HL-60 (cell line): ENCODE results near the gene KLF16.

Source experiments
- DNase-seq, 2 experiments: peaks; one replicate each; pipeline ENCODE4 v3.0.0-alpha.2; 2010 to 2020; ENCODE audit warnings: low read depth in 1 of 2, low spot score in 1 of 2
- H3K27ac ChIP-seq: fragments of 250-450 bp; sonication (Bioruptor Pico); replicated peaks from 2 replicates; pipeline ENCODE4 v1.5.1; 2020; ENCODE audit warnings: mild to moderate bottlenecking, moderate library complexity
- H3K27me3 ChIP-seq: fragments of 250-450 bp; sonication (Bioruptor Pico); 2 replicates; pipeline ENCODE4 v1.5.1; 2021; ENCODE audit warnings: mild to moderate bottlenecking, moderate library complexity; ENCODE audit not compliant: insufficient read depth, poor library complexity, severe bottlenecking
- H3K4me3 ChIP-seq: replicated peaks from 2 replicates; pipeline ENCODE4 v1.5.1; 2011; ENCODE audit warnings: mild to moderate bottlenecking, control low read depth, low read length; ENCODE audit not compliant: insufficient read depth
- GABPA ChIP-seq: IDR thresholded peaks from 2 replicates; pipeline ENCODE4 v1.6.1; 2012; ENCODE audit warnings: low read depth
- POLR2AphosphoS5 ChIP-seq: IDR thresholded peaks from 2 replicates; pipeline ENCODE4 v1.6.1; 2012; ENCODE audit warnings: low read depth
- SPI1 ChIP-seq: IDR thresholded peaks from 2 replicates; pipeline ENCODE4 v1.6.1; 2012; ENCODE audit warnings: low read depth, mild to moderate bottlenecking, borderline replicate concordance
- TF ChIP-seq, protein P1 (sequence below): IDR thresholded peaks from one replicate; pipeline ENCODE4 v1.5.1; 2011; ENCODE audit warnings: low read length, control low read depth, inconsistent platforms; ENCODE audit not compliant: insufficient read depth
- TF ChIP-seq, protein P2 (sequence below): IDR thresholded peaks from 2 replicates; pipeline ENCODE4 v1.6.1; 2012; ENCODE audit warnings: low read depth; ENCODE audit not compliant: insufficient replicate concordance

The KLF16 gene

DNA sequence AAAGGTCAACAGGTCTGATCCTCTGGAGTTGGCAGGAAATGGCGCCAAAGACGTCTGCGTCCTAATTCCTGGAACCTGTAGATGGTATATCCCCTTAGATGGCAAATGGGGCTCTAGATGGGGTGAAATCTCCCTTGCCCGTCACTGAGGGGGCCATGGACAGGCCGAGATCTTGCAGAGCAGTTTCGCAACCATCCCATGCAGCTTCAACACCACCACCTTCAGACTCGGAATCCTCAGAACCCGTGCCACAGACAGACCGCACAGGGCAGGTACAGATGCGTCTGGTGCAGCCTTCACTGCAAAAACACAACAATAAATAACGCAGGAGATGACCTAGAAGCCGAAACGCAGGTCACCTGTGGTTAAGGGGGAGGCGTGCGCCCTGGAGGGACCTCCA, 32.8 kb downstream of the KLF16 start:
- TF ChIP-seq GABPA (no peak), SPI1 (no peak)
- H3K4me3 ChIP-seq = no peak overlapping the region
- H3K27ac ChIP-seq = no peak overlapping the region
- no peaks in the 10 kb centered on the region for H3K27me3 ChIP-seq
- DNase-seq = no peak

DNA sequence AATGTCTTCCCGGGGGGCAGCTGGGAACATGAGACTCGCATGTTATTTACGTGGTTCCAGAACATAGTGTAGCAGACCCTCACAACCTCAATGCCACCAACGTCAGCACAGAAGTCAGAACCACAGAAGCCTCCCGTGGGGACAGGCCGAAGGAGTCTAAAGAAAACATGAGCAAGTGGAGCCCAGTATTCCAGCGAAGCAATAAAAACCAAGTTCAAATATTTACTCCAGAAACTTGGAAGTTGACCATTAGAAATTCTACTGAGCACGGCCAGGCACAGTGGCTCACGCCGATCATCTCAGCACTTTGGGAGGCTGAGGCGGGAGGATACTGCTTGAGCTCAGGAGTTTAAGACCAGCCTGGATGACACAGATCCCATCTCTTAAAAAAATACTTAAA, 33.4 kb downstream of the KLF16 start:
- no peaks in the 10 kb centered on the region for H3K27me3 ChIP-seq
- no peak overlapping the region for H3K27ac ChIP-seq
- no peak for DNase-seq
- no peak overlapping the region for H3K4me3 ChIP-seq
- TF ChIP-seq SPI1 (no peak), POLR2AphosphoS5 (no peak), GABPA (no peak)
- TF ChIP-seq, protein P1, sequence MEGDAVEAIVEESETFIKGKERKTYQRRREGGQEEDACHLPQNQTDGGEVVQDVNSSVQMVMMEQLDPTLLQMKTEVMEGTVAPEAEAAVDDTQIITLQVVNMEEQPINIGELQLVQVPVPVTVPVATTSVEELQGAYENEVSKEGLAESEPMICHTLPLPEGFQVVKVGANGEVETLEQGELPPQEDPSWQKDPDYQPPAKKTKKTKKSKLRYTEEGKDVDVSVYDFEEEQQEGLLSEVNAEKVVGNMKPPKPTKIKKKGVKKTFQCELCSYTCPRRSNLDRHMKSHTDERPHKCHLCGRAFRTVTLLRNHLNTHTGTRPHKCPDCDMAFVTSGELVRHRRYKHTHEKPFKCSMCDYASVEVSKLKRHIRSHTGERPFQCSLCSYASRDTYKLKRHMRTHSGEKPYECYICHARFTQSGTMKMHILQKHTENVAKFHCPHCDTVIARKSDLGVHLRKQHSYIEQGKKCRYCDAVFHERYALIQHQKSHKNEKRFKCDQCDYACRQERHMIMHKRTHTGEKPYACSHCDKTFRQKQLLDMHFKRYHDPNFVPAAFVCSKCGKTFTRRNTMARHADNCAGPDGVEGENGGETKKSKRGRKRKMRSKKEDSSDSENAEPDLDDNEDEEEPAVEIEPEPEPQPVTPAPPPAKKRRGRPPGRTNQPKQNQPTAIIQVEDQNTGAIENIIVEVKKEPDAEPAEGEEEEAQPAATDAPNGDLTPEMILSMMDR = no peak
- TF ChIP-seq, protein P2, sequence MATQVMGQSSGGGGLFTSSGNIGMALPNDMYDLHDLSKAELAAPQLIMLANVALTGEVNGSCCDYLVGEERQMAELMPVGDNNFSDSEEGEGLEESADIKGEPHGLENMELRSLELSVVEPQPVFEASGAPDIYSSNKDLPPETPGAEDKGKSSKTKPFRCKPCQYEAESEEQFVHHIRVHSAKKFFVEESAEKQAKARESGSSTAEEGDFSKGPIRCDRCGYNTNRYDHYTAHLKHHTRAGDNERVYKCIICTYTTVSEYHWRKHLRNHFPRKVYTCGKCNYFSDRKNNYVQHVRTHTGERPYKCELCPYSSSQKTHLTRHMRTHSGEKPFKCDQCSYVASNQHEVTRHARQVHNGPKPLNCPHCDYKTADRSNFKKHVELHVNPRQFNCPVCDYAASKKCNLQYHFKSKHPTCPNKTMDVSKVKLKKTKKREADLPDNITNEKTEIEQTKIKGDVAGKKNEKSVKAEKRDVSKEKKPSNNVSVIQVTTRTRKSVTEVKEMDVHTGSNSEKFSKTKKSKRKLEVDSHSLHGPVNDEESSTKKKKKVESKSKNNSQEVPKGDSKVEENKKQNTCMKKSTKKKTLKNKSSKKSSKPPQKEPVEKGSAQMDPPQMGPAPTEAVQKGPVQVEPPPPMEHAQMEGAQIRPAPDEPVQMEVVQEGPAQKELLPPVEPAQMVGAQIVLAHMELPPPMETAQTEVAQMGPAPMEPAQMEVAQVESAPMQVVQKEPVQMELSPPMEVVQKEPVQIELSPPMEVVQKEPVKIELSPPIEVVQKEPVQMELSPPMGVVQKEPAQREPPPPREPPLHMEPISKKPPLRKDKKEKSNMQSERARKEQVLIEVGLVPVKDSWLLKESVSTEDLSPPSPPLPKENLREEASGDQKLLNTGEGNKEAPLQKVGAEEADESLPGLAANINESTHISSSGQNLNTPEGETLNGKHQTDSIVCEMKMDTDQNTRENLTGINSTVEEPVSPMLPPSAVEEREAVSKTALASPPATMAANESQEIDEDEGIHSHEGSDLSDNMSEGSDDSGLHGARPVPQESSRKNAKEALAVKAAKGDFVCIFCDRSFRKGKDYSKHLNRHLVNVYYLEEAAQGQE = no peak

DNA sequence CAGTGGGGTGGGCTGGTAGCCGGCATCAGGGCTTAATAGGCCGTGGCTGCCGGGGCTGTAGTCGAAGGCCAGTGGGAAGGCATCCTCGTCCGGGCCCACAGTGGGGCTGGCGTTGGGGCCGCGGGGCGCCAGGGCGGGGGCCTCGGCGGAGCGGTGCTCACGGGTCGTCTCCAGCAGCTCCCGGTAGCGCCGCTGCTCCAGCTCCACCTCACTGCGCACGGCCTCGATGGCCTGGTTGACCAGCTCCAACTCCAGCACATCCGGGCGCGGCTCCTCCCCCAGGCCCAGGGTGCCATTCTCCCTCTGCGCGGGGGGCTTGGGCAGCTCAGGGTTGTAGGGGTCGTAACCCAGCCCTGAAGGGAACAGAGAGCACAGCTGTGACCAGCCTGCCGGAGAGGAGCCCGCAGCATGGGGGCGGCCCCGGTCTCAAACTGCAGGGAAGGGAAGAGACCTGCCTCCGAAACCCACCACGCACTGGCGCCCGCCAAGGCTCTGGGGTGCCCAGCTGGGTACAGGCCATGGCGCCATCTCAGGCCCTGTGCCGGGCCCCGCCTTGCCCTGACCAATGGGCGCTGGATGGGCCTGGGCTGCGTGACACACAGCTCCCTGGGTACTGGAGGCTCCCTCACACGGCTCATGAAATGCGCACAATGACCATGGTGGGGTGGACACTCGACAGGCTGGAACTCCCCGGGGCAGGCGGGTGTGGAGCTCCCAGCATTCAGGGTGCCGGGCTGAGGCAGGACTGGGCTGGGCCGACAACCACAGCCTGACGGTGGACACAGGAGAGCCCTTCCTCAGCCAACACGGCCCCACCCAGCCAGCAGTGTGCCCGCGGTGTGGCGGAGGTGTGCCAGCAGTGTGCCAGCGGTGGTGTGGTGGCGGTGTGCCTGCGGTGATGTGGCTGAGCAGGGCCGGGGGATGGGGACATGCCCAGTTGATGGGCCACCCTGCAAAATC, 34.8 kb downstream of the KLF16 start:
- Histone ChIP-seq H3K27ac (no peak overlapping the region), H3K4me3 (no peak overlapping the region), H3K27me3 (no peaks in the 10 kb centered on the region)
- DNase-seq = no peak
- TF ChIP-seq, protein P1 = no peak
- no peak for TF ChIP-seq GABPA
- 0 out of 2 replicates have a peak, but pooled peaks have one; percentile 8 for TF ChIP-seq POLR2AphosphoS5
- TF ChIP-seq, protein P2 = no peak
- no peak for TF ChIP-seq SPI1

- no peak overlapping the region for H3K4me3 ChIP-seq
- H3K27me3 ChIP-seq = no peaks in the 10 kb centered on the region
- no peak for DNase-seq
- no peak overlapping the region for H3K27ac ChIP-seq
- no peak for TF ChIP-seq SPI1
- TF ChIP-seq POLR2AphosphoS5 = no peak
- TF ChIP-seq, protein P1 = no peak
- TF ChIP-seq GABPA = no peak
- TF ChIP-seq, protein P2 = no peak
These were observed 35.7 kb downstream of the KLF16 start for GRCh38 chr19:1827566-1828278.
